GM12878 (cell line): ENCODE results near the gene BTNL9. TPM values are rescaled to one million over a fixed set of nuclear protein-coding genes. Genes with fewer than 3 reads are reported as not detected.

ENCODE experiments used
- BCL11A ChIP-seq: IDR thresholded peaks from 2 replicates; pipeline ENCODE4 v1.6.1; 2011; ENCODE audit warnings: low read depth, low read length
- NFIC ChIP-seq: IDR thresholded peaks from 2 replicates; pipeline ENCODE4 v1.6.1; 2012; ENCODE audit warnings: low read depth, mild to moderate bottlenecking, inconsistent platforms, low read length, moderate library complexity
- PBX3 ChIP-seq: IDR thresholded peaks from 2 replicates; pipeline ENCODE4 v1.6.1; 2011; ENCODE audit warnings: mild to moderate bottlenecking, low read depth, low read length, moderate library complexity; ENCODE audit not compliant: insufficient replicate concordance
- RAD21 ChIP-seq: IDR thresholded peaks from 2 replicates; pipeline ENCODE4 v1.6.1; 2011; ENCODE audit warnings: mild to moderate bottlenecking, low read depth, low read length, moderate library complexity; ENCODE audit not compliant: insufficient read depth
- RAD51 ChIP-seq: fragments of 450-650 bp; IDR thresholded peaks from 2 replicates; pipeline ENCODE4 v1.6.1; 2016; ENCODE audit warnings: moderate library complexity, mild to moderate bottlenecking, inconsistent platforms
- SIX5 ChIP-seq: IDR thresholded peaks from 2 replicates; pipeline ENCODE4 v1.6.1; 2011; ENCODE audit warnings: mild to moderate bottlenecking, low read depth, low read length, moderate library complexity; ENCODE audit not compliant: severe bottlenecking
- SKIL ChIP-seq: fragments of 450-650 bp; IDR thresholded peaks from 2 replicates; pipeline ENCODE4 v1.6.1; 2017; ENCODE audit warnings: mild to moderate bottlenecking, low read depth, inconsistent platforms; ENCODE audit not compliant: poor library complexity, severe bottlenecking
- SMC3 ChIP-seq: IDR thresholded peaks from 2 replicates; pipeline ENCODE4 v1.6.1; 2011; ENCODE audit warnings: low read length, improper control_type of control experiment, borderline replicate concordance
- SRF ChIP-seq, 2 experiments: IDR thresholded peaks; 2 replicates each; pipeline ENCODE4 v1.6.1; 2011; ENCODE audit warnings: low read depth in 2 of 2, low read length in 2 of 2, mild to moderate bottlenecking in 1 of 2, moderate library complexity in 1 of 2
- TCF3 ChIP-seq: IDR thresholded peaks from 2 replicates; pipeline ENCODE4 v1.6.1; 2012; ENCODE audit warnings: low read depth, mild to moderate bottlenecking, low read length, borderline replicate concordance; ENCODE audit not compliant: insufficient read depth
- YBX1 ChIP-seq: fragments of 450-650 bp; IDR thresholded peaks from 2 replicates; pipeline ENCODE4 v1.6.1; 2016; ENCODE audit warnings: antibody characterized with exemption
- YY1 ChIP-seq: IDR thresholded peaks from 2 replicates; pipeline ENCODE4 v1.6.1; 2011; ENCODE audit warnings: low read depth, mild to moderate bottlenecking, low read length
- polyA plus RNA-seq, 11 experiments: library from polyadenylated mRNA; depleted of rRNA in 4 of 11; unstranded in 6 of 11; stranded (reverse) in 5 of 11; fragments of >200 nt; fragmentation: Nextera tagmentation in 4 of 11; fragmentation: Illumina TruSeq in 1 of 11; extraction: Ambion mirVana in 4 of 11; extraction: Trizol in 1 of 11; gene quantifications; 1 replicate in 1 of 11; 2 replicates in 10 of 11; pipeline versions ENCODE4 v1.2.1 to v1.2.3, GENCODE V29; 2011 to 2016; ENCODE audit warnings: inconsistent platforms in 2 of 11, missing spikeins in 2 of 11, low read depth in 1 of 11
- total RNA-seq, 4 experiments: library from RNA; depleted of rRNA in 3 of 4; stranded (reverse); fragments of >200 nt in 3 of 4; fragmentation: Illumina TruSeq in 1 of 4; extraction: Trizol in 1 of 4; gene quantifications; 2 replicates each; pipeline versions ENCODE4 v1.2.1 to v1.2.3, GENCODE V29; 2013 to 2021
- TF ChIP-seq, protein P1 (sequence below): fragments of 450-650 bp; IDR thresholded peaks from 2 replicates; pipeline ENCODE4 v1.6.1; 2017; ENCODE audit warnings: mild to moderate bottlenecking
- TF ChIP-seq, protein P2 (sequence below): fragments of 450-650 bp; conservative IDR thresholded peaks from 2 replicates; pipeline ENCODE4 v1.6.1; 2017; ENCODE audit warnings: mild to moderate bottlenecking, moderate library complexity

Gene BTNL9
- total and polyA plus RNA-seq, 10 of the 15 experiments (the other 5 are each of a cell fraction or from before 2014, with no cell fraction given) = 0.01 to 16.5 (median 0.06) TPM; not detected in 5

GRCh38 chr5:181024245-181025064 lies 15.6 kb upstream of the BTNL9 start (continued):
- TF ChIP-seq RAD51 = no peak
- TF ChIP-seq YY1 = no peak
- TF ChIP-seq, protein P1, sequence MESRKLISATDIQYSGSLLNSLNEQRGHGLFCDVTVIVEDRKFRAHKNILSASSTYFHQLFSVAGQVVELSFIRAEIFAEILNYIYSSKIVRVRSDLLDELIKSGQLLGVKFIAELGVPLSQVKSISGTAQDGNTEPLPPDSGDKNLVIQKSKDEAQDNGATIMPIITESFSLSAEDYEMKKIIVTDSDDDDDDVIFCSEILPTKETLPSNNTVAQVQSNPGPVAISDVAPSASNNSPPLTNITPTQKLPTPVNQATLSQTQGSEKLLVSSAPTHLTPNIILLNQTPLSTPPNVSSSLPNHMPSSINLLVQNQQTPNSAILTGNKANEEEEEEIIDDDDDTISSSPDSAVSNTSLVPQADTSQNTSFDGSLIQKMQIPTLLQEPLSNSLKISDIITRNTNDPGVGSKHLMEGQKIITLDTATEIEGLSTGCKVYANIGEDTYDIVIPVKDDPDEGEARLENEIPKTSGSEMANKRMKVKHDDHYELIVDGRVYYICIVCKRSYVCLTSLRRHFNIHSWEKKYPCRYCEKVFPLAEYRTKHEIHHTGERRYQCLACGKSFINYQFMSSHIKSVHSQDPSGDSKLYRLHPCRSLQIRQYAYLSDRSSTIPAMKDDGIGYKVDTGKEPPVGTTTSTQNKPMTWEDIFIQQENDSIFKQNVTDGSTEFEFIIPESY = no peak
- no peak for TF ChIP-seq RAD21
- no peak for TF ChIP-seq NFIC
- no peak for TF ChIP-seq SRF (IDR thresholded peaks at IDR 0.05; ENCODE audit: low read depth in 2 of 2, low read length in 2 of 2)
- no peak for TF ChIP-seq TCF3
- TF ChIP-seq SKIL = no peak
- no peak for TF ChIP-seq BCL11A
- TF ChIP-seq, protein P2, sequence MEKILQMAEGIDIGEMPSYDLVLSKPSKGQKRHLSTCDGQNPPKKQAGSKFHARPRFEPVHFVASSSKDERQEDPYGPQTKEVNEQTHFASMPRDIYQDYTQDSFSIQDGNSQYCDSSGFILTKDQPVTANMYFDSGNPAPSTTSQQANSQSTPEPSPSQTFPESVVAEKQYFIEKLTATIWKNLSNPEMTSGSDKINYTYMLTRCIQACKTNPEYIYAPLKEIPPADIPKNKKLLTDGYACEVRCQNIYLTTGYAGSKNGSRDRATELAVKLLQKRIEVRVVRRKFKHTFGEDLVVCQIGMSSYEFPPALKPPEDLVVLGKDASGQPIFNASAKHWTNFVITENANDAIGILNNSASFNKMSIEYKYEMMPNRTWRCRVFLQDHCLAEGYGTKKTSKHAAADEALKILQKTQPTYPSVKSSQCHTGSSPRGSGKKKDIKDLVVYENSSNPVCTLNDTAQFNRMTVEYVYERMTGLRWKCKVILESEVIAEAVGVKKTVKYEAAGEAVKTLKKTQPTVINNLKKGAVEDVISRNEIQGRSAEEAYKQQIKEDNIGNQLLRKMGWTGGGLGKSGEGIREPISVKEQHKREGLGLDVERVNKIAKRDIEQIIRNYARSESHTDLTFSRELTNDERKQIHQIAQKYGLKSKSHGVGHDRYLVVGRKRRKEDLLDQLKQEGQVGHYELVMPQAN = no peak
- TF ChIP-seq SMC3 = no peak
- TF ChIP-seq YBX1 = no peak
- TF ChIP-seq PBX3 = no peak
- no peak for TF ChIP-seq SIX5
- TF ChIP-seq, all 136 proteins: peak for 0
